Cerebellar cortex (tissue), 1 donor: Measurements from ENCODE around the gene BUD23.

Source experiments
- DNase-seq: peaks from one replicate; pipeline ENCODE4 v3.0.0-alpha.2; 2015; ENCODE audit warnings: low spot score

Gene BUD23

GRCh38 chr7:73741600-73741999 lies 58.2 kb downstream of the BUD23 start:
- DNase-seq, result no peak

DNA sequence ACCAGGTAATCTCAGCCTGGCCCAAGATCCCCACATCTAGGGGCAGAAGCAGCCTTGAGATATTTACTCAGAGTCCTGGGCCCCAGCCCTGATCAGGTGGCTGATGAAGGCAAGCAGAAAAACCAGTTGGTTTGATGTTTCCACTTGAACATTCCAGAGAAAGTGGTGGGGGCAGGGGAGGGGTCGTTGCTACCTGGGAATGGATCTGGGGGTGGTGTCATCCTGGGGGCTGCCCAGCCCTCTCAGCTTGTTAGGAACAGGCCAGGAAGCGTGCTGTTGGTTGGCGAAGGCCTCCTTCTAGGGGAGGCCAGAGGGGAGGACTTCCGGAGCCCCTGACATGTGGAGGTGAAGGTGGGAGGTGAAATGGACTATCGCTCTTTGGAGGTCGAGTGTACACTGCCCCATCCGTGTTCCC lies 58.9 kb downstream of the BUD23 start:
- DNase-seq, result peak; percentile 29

DNA sequence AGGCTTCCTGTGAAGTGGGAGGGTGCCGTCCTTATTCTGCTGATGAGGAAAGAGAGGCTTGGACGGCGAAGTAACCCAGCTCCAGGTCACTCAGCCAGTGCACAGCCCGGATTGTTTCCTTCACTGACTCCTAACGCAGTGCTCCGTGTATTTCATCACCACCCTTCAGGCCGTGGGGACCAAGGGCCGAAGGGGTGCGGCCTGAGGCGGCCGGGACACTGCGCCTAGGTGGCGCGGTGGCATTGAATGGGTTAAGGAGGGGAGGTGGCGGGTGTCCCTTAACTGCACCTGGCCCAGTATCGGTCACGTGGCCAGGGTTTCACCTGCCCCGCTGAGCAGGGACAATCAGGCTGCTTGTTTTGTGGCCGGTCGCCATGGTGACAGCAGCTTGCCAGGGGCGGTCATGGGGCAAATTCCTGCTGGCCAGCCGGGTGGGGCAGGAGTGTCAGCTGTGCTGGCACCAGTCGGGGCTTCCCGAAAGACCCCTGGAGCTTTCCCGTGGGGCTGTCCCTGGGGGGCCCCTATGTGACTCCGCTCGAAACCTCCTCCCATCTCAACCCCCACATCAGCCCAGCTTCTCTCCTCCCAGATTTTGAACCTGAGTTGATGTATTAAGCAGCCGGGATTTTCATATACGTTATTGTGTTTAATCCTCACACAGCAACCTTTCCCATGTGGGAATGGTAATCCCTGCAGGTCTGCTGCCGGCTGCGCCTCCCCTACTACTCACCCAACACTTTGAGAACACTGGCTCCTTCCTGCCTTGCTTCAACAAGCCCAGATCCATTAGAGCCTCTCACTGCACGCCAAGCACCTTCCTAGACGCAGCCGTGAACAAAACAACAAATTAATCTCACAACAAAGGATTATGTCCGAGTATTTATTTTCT lies 59.6 kb downstream of the BUD23 start:
- DNase-seq, result peak; percentile 90

GRCh38 chr7:73746378-73746777 lies 63.0 kb downstream of the BUD23 start:
- DNase-seq, result peak; percentile 97
